ENCODE results near the gene CDC42EP5.

GRCh38 chr19:54454781-54455675 is 18.1 kb downstream of the CDC42EP5 start:
- TF ChIP-seq CTCF (IDR thresholded peaks at IDR 0.05) (no peak), POLR2A (IDR thresholded peaks at IDR 0.05) (no peak), POLR2AphosphoS5 (IDR thresholded peaks at IDR 0.05; ENCODE audit: insufficient read depth in 1 of 2, low read depth in 1 of 2) (no peak)

Data from vagina (tissue), 2 donors.